Fibroblast of skin of back (primary cell): Measurements from ENCODE around the gene RSPO4.

Experiments used
- DNase-seq: peaks from one replicate; pipeline ENCODE4 v3.0.0-alpha.2; 2013

Gene RSPO4

GRCh38 chr20:940926-941325 lies 61.2 kb downstream of the RSPO4 start:
- no peak for DNase-seq

- DNase-seq: no peak
Observed at GRCh38 chr20:939606-940005, 62.5 kb downstream of the RSPO4 start.

- no peak for DNase-seq
Observed at GRCh38 chr20:934186-934840, 67.8 kb downstream of the RSPO4 start.

- no peak for DNase-seq
Observed at GRCh38 chr20:933029-933428, 69.1 kb downstream of the RSPO4 start.

GRCh38 chr20:931401-931800 lies 70.7 kb downstream of the RSPO4 start:
- DNase-seq: no peak

- peak; percentile 2 for DNase-seq
Observed at GRCh38 chr20:926670-927069, 75.4 kb downstream of the RSPO4 start.

GRCh38 chr20:925516-925915 lies 76.6 kb downstream of the RSPO4 start:
- DNase-seq: no peak

GRCh38 chr20:924639-925038 lies 77.5 kb downstream of the RSPO4 start:
- no peak for DNase-seq

- no peak for DNase-seq
Observed at GRCh38 chr20:922781-923180, 79.3 kb downstream of the RSPO4 start.

GRCh38 chr20:921068-921467 lies 81.0 kb downstream of the RSPO4 start:
- no peak for DNase-seq

- DNase-seq: no peak
Observed at GRCh38 chr20:920311-920710, 81.8 kb downstream of the RSPO4 start.

- DNase-seq: no peak
Observed at GRCh38 chr20:919491-919916, 82.6 kb downstream of the RSPO4 start.

GRCh38 chr20:917416-917815 lies 84.7 kb downstream of the RSPO4 start:
- DNase-seq: no peak

- DNase-seq: no peak
Observed at GRCh38 chr20:916825-917224, 85.3 kb downstream of the RSPO4 start.

- no peak for DNase-seq
Observed at GRCh38 chr20:916125-916799, 85.8 kb downstream of the RSPO4 start, which contains the start of gene ANGPT4. Gene ANGPT4 (minus strand): TSS chr20:916334. CDS start chr20:916214, 120 bp downstream.

GRCh38 chr20:914727-915498 lies 87.2 kb downstream of the RSPO4 start:
- peak; percentile 2 for DNase-seq

GRCh38 chr20:913306-913849 lies 88.7 kb downstream of the RSPO4 start:
- DNase-seq: no peak

- DNase-seq: no peak
Observed at GRCh38 chr20:911882-912600, 90.1 kb downstream of the RSPO4 start.

- DNase-seq: peak; percentile 69
Observed at GRCh38 chr20:910870-911770, 91.0 kb downstream of the RSPO4 start.

- DNase-seq: peak; percentile 13
Observed at GRCh38 chr20:910132-910869, 91.8 kb downstream of the RSPO4 start.

GRCh38 chr20:909641-910040 lies 92.5 kb downstream of the RSPO4 start:
- DNase-seq: no peak
